Esophagus squamous epithelium (tissue), 5 donors: ENCODE data around the gene MED12. TPM values are rescaled to one million over a fixed set of nuclear protein-coding genes. Genes with fewer than 3 reads are reported as not detected.

ENCODE experiments used
- DNase-seq: peaks from one replicate; lab custom pipeline; 2025; lab: John Stamatoyannopoulos, UW
- H3K27ac ChIP-seq, 4 donors: fragments of 200-600 bp; sonication (generic); one replicate each; pipeline ENCODE4 v1.5.1; 2016 to 2019; ENCODE audit warnings: mild to moderate bottlenecking in 1 of 4
- H3K27me3 ChIP-seq, 4 donors: fragments of 200-600 bp; sonication (generic); 1 replicate in 3 of 4; 2 replicates in 1 of 4; pipeline versions ENCODE4 v1.5.1 to v1.6.0; 2017 to 2021; ENCODE audit warnings: antibody characterized with exemption in 1 of 4
- H3K36me3 ChIP-seq, 3 donors: fragments of 200-600 bp; sonication (generic); one replicate each; pipeline ENCODE4 v1.5.1; 2016 to 2019
- H3K4me1 ChIP-seq, 3 donors: fragments of 200-600 bp; sonication (generic); one replicate each; pipeline ENCODE4 v1.5.1; 2017 to 2019
- H3K4me3 ChIP-seq, 4 donors: fragments of 200-600 bp; sonication (generic); 1 replicate in 3 of 4; 2 replicates in 1 of 4; pipeline ENCODE4 v1.5.1; 2016 to 2019; ENCODE audit warnings: mild to moderate bottlenecking in 2 of 4, moderate library complexity in 1 of 4
- H3K9me3 ChIP-seq, 3 donors: fragments of 200-600 bp; sonication (generic); one replicate each; pipeline ENCODE4 v1.5.1; 2016 to 2019
- POLR2A ChIP-seq, 4 donors: fragments of 450-650 bp; IDR thresholded peaks; one replicate each; pipeline ENCODE4 v1.6.1; 2017; ENCODE audit warnings: antibody characterized with exemption in 4 of 4, mild to moderate bottlenecking in 4 of 4, moderate library complexity in 3 of 4
- WGBS, 2 donors: methylation state at CpG; one replicate each; pipeline ENCODE4 v1.1.5; 2018; 5-methylcytosine and 5-hydroxymethylcytosine counted together
- intact Hi-C: fragments of 100-400 bp; cut with DNase I; formaldehyde crosslinking; loops from one replicate; pipeline ENCODE4 v1.15.0; 2022
- total RNA-seq, 4 donors: library from RNA; depleted of rRNA; stranded (reverse); fragments of >200 nt; gene quantifications; one replicate each; pipeline ENCODE4 v1.1.0, GENCODE V29; 2016
- TF ChIP-seq, protein P1 (sequence below), 6 experiments: fragments of 450-650 bp in 4 of 6; fragments of 200-600 bp in 2 of 6; sonication (generic) in 2 of 6; IDR thresholded peaks; one replicate each; pipeline ENCODE4 v1.5.1; 2016 to 2019; ENCODE audit warnings: antibody characterized with exemption in 6 of 6, mild to moderate bottlenecking in 4 of 6, moderate library complexity in 4 of 6
- donor health status: DM: yes; HTN: yes; CAD: no.

MED12 gene
- total RNA-seq, 4 donors from 2014 or later = 19.9 to 34.0 (median 24.3) TPM

DNA sequence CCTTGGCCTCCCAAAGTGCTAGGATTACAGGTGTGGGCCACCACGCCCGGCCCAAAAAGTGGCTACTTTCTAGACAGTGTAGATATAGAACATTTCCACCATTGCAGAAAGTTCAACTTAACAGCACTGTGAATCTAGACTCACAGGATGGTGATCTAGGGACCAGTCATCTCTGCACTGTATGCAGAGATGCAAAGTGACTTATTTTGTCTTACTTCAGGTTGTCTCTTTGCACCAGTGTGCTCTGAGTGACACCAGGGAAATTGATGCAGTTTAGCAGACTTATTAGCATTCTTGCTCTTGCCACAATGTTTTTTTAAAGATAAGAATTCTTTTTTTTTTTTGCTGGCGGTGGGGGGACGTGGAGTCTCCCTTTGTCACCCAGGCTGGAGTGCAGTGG, 35.6 kb upstream of the MED12 start:
- no peak for TF ChIP-seq POLR2A (IDR thresholded peaks at IDR 0.05)
- TF ChIP-seq, protein P1, sequence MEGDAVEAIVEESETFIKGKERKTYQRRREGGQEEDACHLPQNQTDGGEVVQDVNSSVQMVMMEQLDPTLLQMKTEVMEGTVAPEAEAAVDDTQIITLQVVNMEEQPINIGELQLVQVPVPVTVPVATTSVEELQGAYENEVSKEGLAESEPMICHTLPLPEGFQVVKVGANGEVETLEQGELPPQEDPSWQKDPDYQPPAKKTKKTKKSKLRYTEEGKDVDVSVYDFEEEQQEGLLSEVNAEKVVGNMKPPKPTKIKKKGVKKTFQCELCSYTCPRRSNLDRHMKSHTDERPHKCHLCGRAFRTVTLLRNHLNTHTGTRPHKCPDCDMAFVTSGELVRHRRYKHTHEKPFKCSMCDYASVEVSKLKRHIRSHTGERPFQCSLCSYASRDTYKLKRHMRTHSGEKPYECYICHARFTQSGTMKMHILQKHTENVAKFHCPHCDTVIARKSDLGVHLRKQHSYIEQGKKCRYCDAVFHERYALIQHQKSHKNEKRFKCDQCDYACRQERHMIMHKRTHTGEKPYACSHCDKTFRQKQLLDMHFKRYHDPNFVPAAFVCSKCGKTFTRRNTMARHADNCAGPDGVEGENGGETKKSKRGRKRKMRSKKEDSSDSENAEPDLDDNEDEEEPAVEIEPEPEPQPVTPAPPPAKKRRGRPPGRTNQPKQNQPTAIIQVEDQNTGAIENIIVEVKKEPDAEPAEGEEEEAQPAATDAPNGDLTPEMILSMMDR (IDR thresholded peaks at IDR 0.05) = no peak
- H3K4me1 ChIP-seq = no peaks in the 10 kb centered on the region
- intact Hi-C loops = no loop called here
- no peak overlapping the region for H3K27ac ChIP-seq
- no peaks in the 10 kb centered on the region for H3K9me3 ChIP-seq
- no peaks in the 10 kb centered on the region for H3K36me3 ChIP-seq
- no peaks in the 10 kb centered on the region for H3K27me3 ChIP-seq
- WGBS, 2 donors = 80 to 100% methylated on average over 2 of the region's 4 CpGs
- no peak overlapping the region for H3K4me3 ChIP-seq
- no peak for DNase-seq

- intact Hi-C loops = no loop called here
- H3K4me3 ChIP-seq = no peak overlapping the region
- WGBS, 2 donors = 43 to 68% methylated on average over 3 to 4 of the region's 4 CpGs
- no peaks in the 10 kb centered on the region for H3K9me3 ChIP-seq
- H3K36me3 ChIP-seq = no peaks in the 10 kb centered on the region
- H3K27me3 ChIP-seq = no peaks in the 10 kb centered on the region
- TF ChIP-seq, protein P1 (IDR thresholded peaks at IDR 0.05) = no peak
- TF ChIP-seq POLR2A (IDR thresholded peaks at IDR 0.05) = no peak
- no peak for DNase-seq
- H3K27ac ChIP-seq = no peak overlapping the region
- no peaks in the 10 kb centered on the region for H3K4me1 ChIP-seq
These were observed 32.5 kb upstream of the MED12 start for GRCh38 chrX:71085900-71086299.

DNA sequence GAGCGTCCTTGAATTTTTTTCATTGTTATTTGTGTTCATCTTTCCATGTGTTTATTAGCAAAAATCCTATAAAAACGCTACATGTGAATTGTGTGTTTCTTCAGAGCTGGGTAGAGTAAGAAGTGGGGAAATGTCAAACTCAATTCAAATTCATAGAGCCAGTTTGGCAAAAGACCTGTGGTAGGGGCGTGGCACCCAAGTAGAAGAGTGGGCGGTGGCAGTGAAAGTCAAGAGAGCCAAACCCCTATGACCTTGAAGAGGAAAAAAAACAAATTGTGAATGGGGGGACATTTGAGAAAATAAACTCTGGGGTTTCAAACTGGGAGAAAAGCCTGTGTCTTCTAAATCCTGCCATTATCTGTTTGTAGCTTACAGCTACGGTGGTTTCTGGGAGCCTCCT, 27.1 kb upstream of the MED12 start:
- DNase-seq = no peak
- intact Hi-C loops = no loop called here
- TF ChIP-seq, protein P1 (IDR thresholded peaks at IDR 0.05) = no peak
- no peak for TF ChIP-seq POLR2A (IDR thresholded peaks at IDR 0.05)
- H3K36me3 ChIP-seq = no peaks in the 10 kb centered on the region
- H3K27ac ChIP-seq = no peak overlapping the region
- 64 to 85% methylated on average over 5 of the region's 5 CpGs for WGBS, 2 donors
- no peaks in the 10 kb centered on the region for H3K27me3 ChIP-seq
- H3K9me3 ChIP-seq = no peaks in the 10 kb centered on the region
- H3K4me3 ChIP-seq = no peak overlapping the region
- H3K4me1 ChIP-seq = no peaks in the 10 kb centered on the region

GRCh38 chrX:71095033-71095432, 23.4 kb upstream of the MED12 start:
- intact Hi-C loops = no loop called here
- Histone ChIP-seq H3K27me3 (no peaks in the 10 kb centered on the region), H3K4me3 (peak overlapping the region; percentile 40 to 72 (median 59)), H3K9me3 (no peaks in the 10 kb centered on the region), H3K36me3 (no peaks in the 10 kb centered on the region), H3K4me1 (peaks cover 3 to 28% (median 6%) of the 10 kb centered on the region in 3 donors), H3K27ac (peak overlapping the region in 2 of 4 donors; percentile 85 to 86)
- DNase-seq = no peak
- TF ChIP-seq, protein P1 (IDR thresholded peaks at IDR 0.05) = no peak
- TF ChIP-seq POLR2A (IDR thresholded peaks at IDR 0.05) = no peak
- WGBS, 2 donors = 11 to 38% methylated on average over 4 to 6 of the region's 6 CpGs

DNA sequence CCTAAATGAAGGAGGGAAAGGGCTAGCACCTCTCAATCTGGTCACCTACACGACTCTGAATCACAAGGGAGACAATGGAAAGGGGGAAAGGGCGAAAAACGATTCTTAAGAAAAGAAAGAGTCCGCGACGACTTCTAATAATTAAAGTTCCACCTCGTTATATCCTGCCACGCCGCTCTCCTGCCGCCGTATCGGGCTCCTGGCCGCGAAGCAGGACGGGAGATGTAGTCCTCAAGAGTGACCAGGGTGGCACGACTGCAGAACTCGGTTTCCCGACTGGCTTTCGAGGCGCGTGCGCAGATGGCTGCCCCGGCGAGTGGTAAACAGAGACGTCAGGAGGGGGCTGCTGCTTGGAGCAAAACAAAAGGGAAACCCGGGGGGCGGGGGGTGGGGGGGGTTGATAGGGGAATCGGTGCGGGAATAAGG, 22.8 kb upstream of the MED12 start, which contains the start of gene FOXO4:
Gene FOXO4, plus strand, starts transcription at position 297 of the 426 bp plus-strand sequence. CDS start 678 bp downstream, outside the sequence.
- Histone ChIP-seq H3K36me3 (no peaks in the 10 kb centered on the region), H3K27ac (peak within 1 kb of the TSS; percentile 76 to 86 (median 84)), H3K9me3 (no peaks in the 10 kb centered on the region), H3K27me3 (no peaks in the 10 kb centered on the region), H3K4me1 (peaks cover 3 to 28% (median 6%) of the 10 kb centered on the region in 3 donors), H3K4me3 (peak within 1 kb of the TSS; percentile 40 to 72 (median 59))
- peak; percentile 17 for DNase-seq
- intact Hi-C loops = no loop called here
- WGBS, 2 donors = 15% methylated on average over 27 of the region's 29 CpGs; no CpG with 5 or more reads in 1 of the 2 donors
- peak in 1 of 4 donors; percentile 19 for TF ChIP-seq POLR2A (IDR thresholded peaks at IDR 0.05)
- TF ChIP-seq, protein P1 (IDR thresholded peaks at IDR 0.05) = no peak
